Endodermal cell (in vitro differentiated cells): ENCODE measurements around the gene PLA2G2E. TPM values are rescaled to one million over a fixed set of nuclear protein-coding genes. Genes with fewer than 3 reads are reported as not detected.

ENCODE experiments used
- DNase-seq: peaks from one replicate; pipeline ENCODE4 v3.0.0-alpha.2; 2017
- H3K27ac ChIP-seq: 2 replicates; pipeline ENCODE4 v1.5.1; 2013; ENCODE audit warnings: mild to moderate bottlenecking, low read depth, low read length, moderate library complexity
- H3K27me3 ChIP-seq: 2 replicates; pipeline ENCODE4 v1.6.1; 2013; ENCODE audit warnings: mild to moderate bottlenecking, low read length, moderate library complexity; ENCODE audit not compliant: insufficient read depth, control insufficient read depth, poor library complexity, severe bottlenecking
- H3K36me3 ChIP-seq: 2 replicates; pipeline ENCODE4 v1.7.0; 2013; ENCODE audit warnings: mild to moderate bottlenecking, low read length, moderate library complexity; ENCODE audit not compliant: control insufficient read depth, insufficient read depth
- H3K4me1 ChIP-seq: one replicate; pipeline ENCODE4 v1.7.0; 2013; ENCODE audit warnings: low read length; ENCODE audit not compliant: control insufficient read depth, insufficient read depth
- H3K4me3 ChIP-seq: 2 replicates; pipeline ENCODE4 v1.5.1; 2013; ENCODE audit warnings: mild to moderate bottlenecking, low read length, moderate library complexity
- H3K9ac ChIP-seq: 2 replicates; pipeline ENCODE4 v1.6.1; 2013; ENCODE audit warnings: mild to moderate bottlenecking, low read length, moderate library complexity; ENCODE audit not compliant: poor library complexity, severe bottlenecking; ENCODE audit errors: extremely low read depth
- H3K9me3 ChIP-seq: 2 replicates; pipeline ENCODE4 v1.6.1; 2013; ENCODE audit warnings: mild to moderate bottlenecking, low read length, moderate library complexity; ENCODE audit not compliant: control insufficient read depth
- H3K27ac Mint-ChIP-seq: 2 replicates; pipeline ENCODE4 v1.8.0; 2020; ENCODE audit warnings: mixed read lengths
- H3K27me3 Mint-ChIP-seq: 2 replicates; pipeline ENCODE4 v1.8.0; 2021; ENCODE audit warnings: mild to moderate bottlenecking, mixed read lengths; ENCODE audit not compliant: insufficient read depth
- H3K36me3 Mint-ChIP-seq: 2 replicates; pipeline ENCODE4 v1.8.0; 2020; ENCODE audit warnings: low read depth, mixed read lengths
- H3K4me1 Mint-ChIP-seq: 2 replicates; pipeline ENCODE4 v1.8.0; 2020; ENCODE audit warnings: mixed read lengths
- H3K4me3 Mint-ChIP-seq: 2 replicates; pipeline ENCODE4 v1.8.0; 2020; ENCODE audit warnings: mild to moderate bottlenecking, moderate library complexity, mixed read lengths
- H3K9me3 Mint-ChIP-seq: 2 replicates; pipeline ENCODE4 v1.8.0; 2020; ENCODE audit warnings: mild to moderate bottlenecking, mixed read lengths
- WGBS, 2 experiments: methylation state at CpG; one replicate each; pipeline versions ENCODE4 v1.1.5 to v1.1.7; 2013; ENCODE audit warnings: missing lambda C conversion rate in 2 of 2, mixed read lengths in 1 of 2; ENCODE audit not compliant: insufficient coverage in 1 of 2, insufficient read length in 1 of 2; 5-methylcytosine and 5-hydroxymethylcytosine counted together
- total RNA-seq, 2 donors: library from RNA; stranded (reverse); fragmentation: NEBNext Ultra II Directional in 1 of 2; extraction: Animal tissue kit (Norgen Biotek cat#: 25700) in 1 of 2; gene quantifications; 2 replicates in 1 of 2; 3 replicates in 1 of 2; pipeline ENCODE4 v1.2.1, GENCODE V29; 2021
- TF ChIP-seq, protein P1 (sequence below): fragments of 200-600 bp; sonication (generic); conservative IDR thresholded peaks from 2 replicates; pipeline ENCODE4 v1.5.0; 2021; ENCODE audit warnings: antibody characterized with exemption, mild to moderate bottlenecking

Gene PLA2G2E
- total RNA-seq, 2 donors from 2014 or later: not detected

DNA sequence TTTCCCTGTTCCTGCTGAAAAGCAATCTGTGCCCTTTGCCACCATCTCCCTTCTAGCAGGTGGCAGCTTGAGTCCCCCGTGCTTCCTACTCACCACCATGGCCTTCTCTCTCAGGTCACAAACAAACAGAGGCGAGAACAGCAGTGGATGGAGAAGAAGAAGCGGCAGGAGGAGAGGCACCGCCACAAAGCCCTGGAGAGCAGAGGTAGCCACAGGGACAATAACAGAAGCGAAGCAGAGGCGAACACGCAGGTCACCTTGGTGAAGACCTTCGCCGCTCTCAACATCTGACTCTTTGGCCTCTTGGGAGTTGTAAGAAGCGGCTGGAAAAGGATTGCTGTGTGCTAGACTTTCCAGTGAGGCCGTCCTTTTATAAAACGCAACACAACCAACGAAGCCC lies 16.0 kb downstream of the PLA2G2E start:
- H3K27ac Mint-ChIP-seq: no peak overlapping the region
- Histone ChIP-seq H3K9ac (no peak overlapping the region), H3K4me1 (peaks cover 19% of the 10 kb centered on the region), H3K27me3 (no peaks in the 10 kb centered on the region), H3K9me3 (no peaks in the 10 kb centered on the region), H3K4me3 (no peak overlapping the region), H3K27ac (no peak overlapping the region), H3K36me3 (peaks cover 80% of the 10 kb centered on the region)
- H3K9me3 Mint-ChIP-seq: no peaks in the 10 kb centered on the region
- no peak for DNase-seq
- H3K4me1 Mint-ChIP-seq: peaks cover 32% of the 10 kb centered on the region
- peaks cover 74% of the 10 kb centered on the region for H3K36me3 Mint-ChIP-seq
- WGBS, 2 experiments: 96 to 97% methylated on average over 11 to 13 of the region's 13 CpGs
- no peaks in the 10 kb centered on the region for H3K27me3 Mint-ChIP-seq
- TF ChIP-seq, protein P1, sequence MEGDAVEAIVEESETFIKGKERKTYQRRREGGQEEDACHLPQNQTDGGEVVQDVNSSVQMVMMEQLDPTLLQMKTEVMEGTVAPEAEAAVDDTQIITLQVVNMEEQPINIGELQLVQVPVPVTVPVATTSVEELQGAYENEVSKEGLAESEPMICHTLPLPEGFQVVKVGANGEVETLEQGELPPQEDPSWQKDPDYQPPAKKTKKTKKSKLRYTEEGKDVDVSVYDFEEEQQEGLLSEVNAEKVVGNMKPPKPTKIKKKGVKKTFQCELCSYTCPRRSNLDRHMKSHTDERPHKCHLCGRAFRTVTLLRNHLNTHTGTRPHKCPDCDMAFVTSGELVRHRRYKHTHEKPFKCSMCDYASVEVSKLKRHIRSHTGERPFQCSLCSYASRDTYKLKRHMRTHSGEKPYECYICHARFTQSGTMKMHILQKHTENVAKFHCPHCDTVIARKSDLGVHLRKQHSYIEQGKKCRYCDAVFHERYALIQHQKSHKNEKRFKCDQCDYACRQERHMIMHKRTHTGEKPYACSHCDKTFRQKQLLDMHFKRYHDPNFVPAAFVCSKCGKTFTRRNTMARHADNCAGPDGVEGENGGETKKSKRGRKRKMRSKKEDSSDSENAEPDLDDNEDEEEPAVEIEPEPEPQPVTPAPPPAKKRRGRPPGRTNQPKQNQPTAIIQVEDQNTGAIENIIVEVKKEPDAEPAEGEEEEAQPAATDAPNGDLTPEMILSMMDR: no peak
- no peak overlapping the region for H3K4me3 Mint-ChIP-seq

DNA sequence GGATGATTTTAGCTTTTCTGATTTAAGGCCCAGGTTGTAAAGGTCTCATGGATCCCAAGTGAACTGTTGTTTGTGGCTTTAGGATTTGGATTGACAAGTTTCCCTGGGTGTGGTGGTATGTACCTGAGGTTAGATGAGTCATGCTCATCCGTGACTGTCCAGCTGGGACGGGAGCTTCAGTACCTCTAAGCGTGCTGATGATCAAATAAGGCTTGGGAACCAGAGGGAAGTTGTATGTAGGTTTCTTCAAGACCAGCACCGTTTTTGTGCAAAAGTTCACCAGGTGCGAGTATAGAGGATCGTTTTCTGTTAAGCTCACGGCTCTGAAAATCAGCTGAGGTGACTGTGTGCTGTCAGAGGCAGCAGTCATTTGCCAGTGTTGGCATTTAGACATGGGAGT lies 19.8 kb downstream of the PLA2G2E start:
- Histone ChIP-seq H3K4me3 (no peak overlapping the region), H3K36me3 (peaks cover 76% of the 10 kb centered on the region), H3K9ac (no peak overlapping the region), H3K27me3 (no peaks in the 10 kb centered on the region), H3K27ac (no peak overlapping the region), H3K4me1 (peaks cover 5% of the 10 kb centered on the region), H3K9me3 (no peaks in the 10 kb centered on the region)
- Mint-ChIP-seq H3K4me1 (no peaks in the 10 kb centered on the region), H3K36me3 (peaks cover 85% of the 10 kb centered on the region), H3K27me3 (no peaks in the 10 kb centered on the region), H3K9me3 (peaks cover 2% of the 10 kb centered on the region), H3K4me3 (no peak overlapping the region), H3K27ac (no peak overlapping the region)
- TF ChIP-seq, protein P1: no peak
- DNase-seq: no peak
- WGBS, 2 experiments: 93 to 97% methylated on average over 2 to 7 of the region's 7 CpGs

DNA sequence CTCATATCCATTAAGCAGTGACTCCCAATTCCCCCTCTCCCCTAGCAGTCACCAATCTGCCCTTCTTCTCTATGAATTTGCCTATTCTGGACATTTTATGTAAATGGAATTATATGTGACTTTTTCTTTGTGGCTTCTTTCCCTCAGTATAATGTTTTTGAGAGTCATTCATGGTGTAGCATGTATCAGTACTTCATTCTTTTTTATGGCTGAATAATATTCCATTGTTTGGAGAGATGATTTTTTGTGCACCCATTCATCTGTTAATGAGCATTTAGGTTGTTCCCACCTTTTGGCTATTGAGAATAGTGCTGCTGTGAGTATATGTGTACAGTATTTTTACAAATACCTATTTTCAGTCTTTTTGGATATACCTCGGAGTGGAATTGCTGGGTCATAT lies 21.8 kb downstream of the PLA2G2E start:
- Histone ChIP-seq H3K27me3 (no peaks in the 10 kb centered on the region), H3K27ac (no peak overlapping the region), H3K9ac (no peak overlapping the region), H3K4me3 (no peak overlapping the region), H3K9me3 (no peaks in the 10 kb centered on the region), H3K4me1 (no peaks in the 10 kb centered on the region), H3K36me3 (peaks cover 74% of the 10 kb centered on the region)
- no peak for DNase-seq
- peaks cover 79% of the 10 kb centered on the region for H3K36me3 Mint-ChIP-seq
- WGBS, 2 experiments: 100% methylated on average over 1 of the region's 1 CpG
- TF ChIP-seq, protein P1: no peak
- H3K27me3 Mint-ChIP-seq: no peaks in the 10 kb centered on the region
- no peak overlapping the region for H3K27ac Mint-ChIP-seq
- H3K9me3 Mint-ChIP-seq: peaks cover 2% of the 10 kb centered on the region
- H3K4me3 Mint-ChIP-seq: no peak overlapping the region
- no peaks in the 10 kb centered on the region for H3K4me1 Mint-ChIP-seq
